Testis (tissue), 2 donors: Measurements from ENCODE around the gene HRH3.

Source experiments
- CTCF ChIP-seq, 3 experiments: fragments of 450-650 bp in 2 of 3; fragments of 200-600 bp in 1 of 3; sonication (generic) in 1 of 3; IDR thresholded peaks; one replicate each; pipeline ENCODE4 v1.5.1; 2016 to 2019; ENCODE audit warnings: antibody characterized with exemption in 3 of 3, mild to moderate bottlenecking in 2 of 3, moderate library complexity in 1 of 3
- POLR2A ChIP-seq: fragments of 450-650 bp; IDR thresholded peaks from one replicate; pipeline ENCODE4 v1.6.1; 2017; ENCODE audit warnings: antibody characterized with exemption, mild to moderate bottlenecking, moderate library complexity

DNA sequence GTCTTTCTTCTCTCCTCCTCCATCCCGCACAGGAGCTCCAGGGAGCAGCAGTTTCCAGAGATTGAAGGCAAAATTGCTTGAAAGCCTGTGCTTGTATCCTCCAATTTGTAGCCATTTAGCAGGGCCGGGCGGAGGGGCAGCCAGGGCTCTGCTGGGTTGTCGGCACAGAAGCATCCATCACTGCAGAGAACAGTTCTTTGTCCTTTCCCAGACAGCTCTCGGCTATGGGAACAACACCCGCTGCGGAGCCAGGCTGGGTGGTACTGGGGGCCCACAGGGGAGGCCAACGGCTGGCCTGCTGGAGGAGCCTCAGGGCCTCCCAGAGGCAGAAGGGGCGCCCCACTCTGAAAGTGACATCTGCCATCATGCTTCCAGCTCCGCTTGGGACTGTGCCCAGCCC is 7.8 kb downstream of the HRH3 start:
- TF ChIP-seq CTCF (IDR thresholded peaks at IDR 0.05), result no peak
- no peak for TF ChIP-seq POLR2A
